ENCODE results near the gene DSCAML1.

GRCh38 chr11:117464778-117465177 is 332.2 kb downstream of the DSCAML1 start:
- TF ChIP-seq NCOA2 (IDR thresholded peaks at IDR 0.05; ENCODE audit: partially characterized antibody in 2 of 2) (no peak), CHD1 (IDR thresholded peaks at IDR 0.05; ENCODE audit: low read length) (no peak), CC2D1A (IDR thresholded peaks at IDR 0.05) (no peak), TAF1 (IDR thresholded peaks at IDR 0.05; ENCODE audit: control insufficient read depth, extremely low read depth, insufficient read depth, low read length, severe bottlenecking) (no peak), POLR2AphosphoS5 (IDR thresholded peaks at IDR 0.05; ENCODE audit: control insufficient read depth, insufficient read depth, low read depth, low read length) (no peak), MAFK (IDR thresholded peaks at IDR 0.05; ENCODE audit: low read length) (no peak), ZNF311 (CRISPR knock-in tag; IDR thresholded peaks at IDR 0.05) (no peak), TSHZ1 (CRISPR knock-in tag; IDR thresholded peaks at IDR 0.05) (no peak), BDP1 (IDR thresholded peaks at IDR 0.05; ENCODE audit: insufficient read depth, insufficient read length) (no peak), GABPB1 (CRISPR knock-in tag; IDR thresholded peaks at IDR 0.05) (no peak), PATZ1 (CRISPR knock-in tag; IDR thresholded peaks at IDR 0.05; ENCODE audit: borderline replicate concordance) (no peak), ATF4 (CRISPR knock-in tag; IDR thresholded peaks at IDR 0.05) (no peak), ZNF75A (CRISPR knock-in tag; IDR thresholded peaks at IDR 0.05) (no peak)
- TF ChIP-seq, protein P1, sequence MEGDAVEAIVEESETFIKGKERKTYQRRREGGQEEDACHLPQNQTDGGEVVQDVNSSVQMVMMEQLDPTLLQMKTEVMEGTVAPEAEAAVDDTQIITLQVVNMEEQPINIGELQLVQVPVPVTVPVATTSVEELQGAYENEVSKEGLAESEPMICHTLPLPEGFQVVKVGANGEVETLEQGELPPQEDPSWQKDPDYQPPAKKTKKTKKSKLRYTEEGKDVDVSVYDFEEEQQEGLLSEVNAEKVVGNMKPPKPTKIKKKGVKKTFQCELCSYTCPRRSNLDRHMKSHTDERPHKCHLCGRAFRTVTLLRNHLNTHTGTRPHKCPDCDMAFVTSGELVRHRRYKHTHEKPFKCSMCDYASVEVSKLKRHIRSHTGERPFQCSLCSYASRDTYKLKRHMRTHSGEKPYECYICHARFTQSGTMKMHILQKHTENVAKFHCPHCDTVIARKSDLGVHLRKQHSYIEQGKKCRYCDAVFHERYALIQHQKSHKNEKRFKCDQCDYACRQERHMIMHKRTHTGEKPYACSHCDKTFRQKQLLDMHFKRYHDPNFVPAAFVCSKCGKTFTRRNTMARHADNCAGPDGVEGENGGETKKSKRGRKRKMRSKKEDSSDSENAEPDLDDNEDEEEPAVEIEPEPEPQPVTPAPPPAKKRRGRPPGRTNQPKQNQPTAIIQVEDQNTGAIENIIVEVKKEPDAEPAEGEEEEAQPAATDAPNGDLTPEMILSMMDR (IDR thresholded peaks at IDR 0.05 in 2 of 3, conservative IDR thresholded peaks at IDR 0.05 in 1 of 3; ENCODE audit: insufficient read depth in 2 of 3, low read depth in 1 of 3, low read length in 3 of 3): no peak

All from K562 (cell line).